Lung (tissue), 12 donors: Measurements from ENCODE around the gene ENOX2. TPM values are rescaled to one million over a fixed set of nuclear protein-coding genes. Genes with fewer than 3 reads are reported as not detected.
"Not testable (repeated sequence)": the region's sequence is repeated elsewhere in the genome, so short reads cannot be mapped to it uniquely, and the experiment has no call there.

Source experiments
- ATAC-seq: fragments of 200-7000 bp; cut with Tn5 transposase; one replicate; pipeline ENCODE4 v1.9.1; 2020; ENCODE audit warnings: moderate number of reproducible peaks; ENCODE audit not compliant: insufficient read depth, low FRiP score
- DNase-seq, 3 donors: peaks; one replicate each; pipeline ENCODE4 v3.0.0-alpha.2; 2013 to 2017
- H3K27ac ChIP-seq, 2 donors: one replicate each; pipeline ENCODE4 v1.5.1; 2013; ENCODE audit warnings: mild to moderate bottlenecking in 2 of 2, moderate library complexity in 2 of 2, control low read depth in 1 of 2, inconsistent platforms in 1 of 2, low read depth in 1 of 2, low read length in 1 of 2
- H3K27me3 ChIP-seq, 3 donors: one replicate each; pipeline ENCODE4 v1.5.1; 2013; ENCODE audit warnings: low read length in 2 of 3; ENCODE audit not compliant: control insufficient read depth in 3 of 3, insufficient read depth in 3 of 3
- H3K36me3 ChIP-seq, 4 donors: one replicate each; pipeline ENCODE4 v1.5.1; 2013; ENCODE audit warnings: low read length in 4 of 4, mild to moderate bottlenecking in 1 of 4, moderate library complexity in 1 of 4; ENCODE audit not compliant: control insufficient read depth in 4 of 4, insufficient read depth in 4 of 4
- H3K4me1 ChIP-seq, 5 donors: one replicate each; pipeline ENCODE4 v1.5.1; 2013; ENCODE audit warnings: low read length in 5 of 5, mild to moderate bottlenecking in 2 of 5, moderate library complexity in 1 of 5; ENCODE audit not compliant: control insufficient read depth in 5 of 5, insufficient read depth in 5 of 5
- H3K4me3 ChIP-seq: one replicate; pipeline ENCODE4 v1.5.1; 2013; ENCODE audit warnings: mild to moderate bottlenecking, control low read depth, moderate library complexity
- H3K9ac ChIP-seq, 2 donors: one replicate each; pipeline ENCODE4 v1.5.1; 2013; ENCODE audit warnings: low read length in 2 of 2, control low read depth in 1 of 2; ENCODE audit not compliant: insufficient read depth in 1 of 2
- H3K9me3 ChIP-seq, 4 donors: one replicate each; pipeline ENCODE4 v1.5.1; 2013; ENCODE audit warnings: low read length in 3 of 4, mild to moderate bottlenecking in 1 of 4, moderate library complexity in 1 of 4; ENCODE audit not compliant: control insufficient read depth in 4 of 4, insufficient read depth in 3 of 4
- WGBS, 2 donors: extraction: QIAGEN DNeasy Blood & Tissue Kit; methylation state at CpG; one replicate each; pipeline ENCODE4 v1.1.7; 2013; 5-methylcytosine and 5-hydroxymethylcytosine counted together
- polyA plus RNA-seq, 2 donors: library from polyadenylated mRNA; stranded (reverse); fragments of 200-250 nt; gene quantifications; one replicate each; pipeline ENCODE4 v1.2.1, GENCODE V29; 2013
- total RNA-seq, 2 donors: library from RNA; depleted of rRNA in 1 of 2; stranded (reverse); fragments of >200 nt in 1 of 2; gene quantifications; one replicate each; pipeline ENCODE4 v1.2.1, GENCODE V29; 2014 to 2021
- TF ChIP-seq, protein P1 (sequence below): IDR thresholded peaks from 2 replicates; pipeline ENCODE4 v1.5.1; 2012; ENCODE audit warnings: mild to moderate bottlenecking; ENCODE audit errors: control extremely low read depth, extremely low read depth
- donor health status: control.
- donor health status: control.
- donor health status: Bipolar disorder and iron deficiency.
- donor health status: healthy.
- donor health status: DM: yes; HTN: yes; CAD: no.

ENOX2 gene
- total and polyA plus RNA-seq, 4 donors = 3.4 to 15.8 (median 10.8) TPM

- TF ChIP-seq, protein P1, sequence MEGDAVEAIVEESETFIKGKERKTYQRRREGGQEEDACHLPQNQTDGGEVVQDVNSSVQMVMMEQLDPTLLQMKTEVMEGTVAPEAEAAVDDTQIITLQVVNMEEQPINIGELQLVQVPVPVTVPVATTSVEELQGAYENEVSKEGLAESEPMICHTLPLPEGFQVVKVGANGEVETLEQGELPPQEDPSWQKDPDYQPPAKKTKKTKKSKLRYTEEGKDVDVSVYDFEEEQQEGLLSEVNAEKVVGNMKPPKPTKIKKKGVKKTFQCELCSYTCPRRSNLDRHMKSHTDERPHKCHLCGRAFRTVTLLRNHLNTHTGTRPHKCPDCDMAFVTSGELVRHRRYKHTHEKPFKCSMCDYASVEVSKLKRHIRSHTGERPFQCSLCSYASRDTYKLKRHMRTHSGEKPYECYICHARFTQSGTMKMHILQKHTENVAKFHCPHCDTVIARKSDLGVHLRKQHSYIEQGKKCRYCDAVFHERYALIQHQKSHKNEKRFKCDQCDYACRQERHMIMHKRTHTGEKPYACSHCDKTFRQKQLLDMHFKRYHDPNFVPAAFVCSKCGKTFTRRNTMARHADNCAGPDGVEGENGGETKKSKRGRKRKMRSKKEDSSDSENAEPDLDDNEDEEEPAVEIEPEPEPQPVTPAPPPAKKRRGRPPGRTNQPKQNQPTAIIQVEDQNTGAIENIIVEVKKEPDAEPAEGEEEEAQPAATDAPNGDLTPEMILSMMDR = no peak
- WGBS, 2 donors = 70 to 92% methylated on average over 2 of the region's 2 CpGs
- Histone ChIP-seq H3K36me3 (no peaks in the 10 kb centered on the region), H3K27me3 (peaks cover 0 to 2% (median 0%) of the 10 kb centered on the region in 3 donors), H3K9ac (no peak overlapping the region), H3K4me3 (no peak overlapping the region), H3K9me3 (no peaks in the 10 kb centered on the region), H3K27ac (no peak overlapping the region), H3K4me1 (no peaks in the 10 kb centered on the region)
- no peak for ATAC-seq
- no peak for DNase-seq
Observed at GRCh38 chrX:130827648-130828047, 75.4 kb downstream of the ENOX2 start.

- Histone ChIP-seq H3K9me3 (no peaks in the 10 kb centered on the region), H3K36me3 (no peaks in the 10 kb centered on the region), H3K27me3 (peaks cover 0 to 2% (median 0%) of the 10 kb centered on the region in 3 donors), H3K4me1 (no peaks in the 10 kb centered on the region), H3K4me3 (no peak overlapping the region), H3K9ac (no peak overlapping the region), H3K27ac (no peak overlapping the region)
- TF ChIP-seq, protein P1 = no peak
- DNase-seq = no peak
- 34 to 70% methylated on average over 1 of the region's 1 CpG for WGBS, 2 donors
- ATAC-seq = no peak
Observed at GRCh38 chrX:130826249-130826648, 76.8 kb downstream of the ENOX2 start.

GRCh38 chrX:130825525-130825924, 77.5 kb downstream of the ENOX2 start:
- no peak overlapping the region for H3K4me3 ChIP-seq
- no peaks in the 10 kb centered on the region for H3K4me1 ChIP-seq
- H3K27ac ChIP-seq = no peak overlapping the region
- no peaks in the 10 kb centered on the region for H3K9me3 ChIP-seq
- H3K36me3 ChIP-seq = no peaks in the 10 kb centered on the region
- no peak overlapping the region for H3K9ac ChIP-seq
- WGBS, 2 donors = 90 to 98% methylated on average over 2 of the region's 2 CpGs
- H3K27me3 ChIP-seq = peaks cover 0 to 2% (median 0%) of the 10 kb centered on the region in 3 donors
- ATAC-seq = no peak
- DNase-seq = no peak
- TF ChIP-seq, protein P1 = no peak

- not testable (repeated sequence) for H3K9me3 ChIP-seq, ATAC-seq, H3K4me1 ChIP-seq, DNase-seq, H3K36me3 ChIP-seq, H3K27me3 ChIP-seq, H3K4me3 ChIP-seq, H3K9ac ChIP-seq, H3K27ac ChIP-seq
- WGBS, 2 donors = 85 to 98% methylated on average over 4 of the region's 4 CpGs
Observed at GRCh38 chrX:130819367-130819766, 83.6 kb downstream of the ENOX2 start.

- H3K27ac ChIP-seq, H3K4me1 ChIP-seq, H3K4me3 ChIP-seq, H3K9ac ChIP-seq, DNase-seq, H3K27me3 ChIP-seq, H3K36me3 ChIP-seq, ATAC-seq: not testable (repeated sequence)
- H3K9me3 ChIP-seq = peaks cover 0 to 16% (median 0%) of the 10 kb centered on the region in 4 donors
- 72 to 88% methylated on average over 5 of the region's 5 CpGs for WGBS, 2 donors
Observed at GRCh38 chrX:130813932-130814331, 89.1 kb downstream of the ENOX2 start.
